Lower leg skin (tissue), 3 donors: ENCODE data around the gene HMCN2.

ENCODE experiments used
- CTCF ChIP-seq, 3 donors: fragments of 450-650 bp; IDR thresholded peaks; one replicate each; pipeline ENCODE4 v1.5.1; 2016; ENCODE audit warnings: antibody characterized with exemption in 3 of 3, mild to moderate bottlenecking in 3 of 3, moderate library complexity in 2 of 3
- POLR2A ChIP-seq, 2 donors: fragments of 450-650 bp; IDR thresholded peaks; one replicate each; pipeline ENCODE4 v1.6.1; 2016 to 2017; ENCODE audit warnings: antibody characterized with exemption in 2 of 2, mild to moderate bottlenecking in 1 of 2, moderate library complexity in 1 of 2

GRCh38 chr9:130299785-130300615, 34.4 kb downstream of the HMCN2 start:
- TF ChIP-seq CTCF (IDR thresholded peaks at IDR 0.05) (no peak), POLR2A (IDR thresholded peaks at IDR 0.05) (no peak)
